ENCODE results near the gene NACA2.
A peak's percentile ranks its signal among the peaks of the same experiment; 100 is the strongest.
"Not testable (repeated sequence)": the region's sequence is repeated elsewhere in the genome, so short reads cannot be mapped to it uniquely, and the experiment has no call there.

Gene NACA2

GRCh38 chr17:61591018-61591417 lies at the start of gene NACA2:
Gene NACA2 (minus strand): TSS chr17:61591219. CDS start chr17:61591180, 39 bp downstream.
- DNase-seq (ENCODE audit: low read depth in 2 of 2) = no peak

GRCh38 chr17:61639818-61640217 lies 48.8 kb upstream of the NACA2 start:
- no peak for DNase-seq (ENCODE audit: low read depth in 2 of 2)

DNA sequence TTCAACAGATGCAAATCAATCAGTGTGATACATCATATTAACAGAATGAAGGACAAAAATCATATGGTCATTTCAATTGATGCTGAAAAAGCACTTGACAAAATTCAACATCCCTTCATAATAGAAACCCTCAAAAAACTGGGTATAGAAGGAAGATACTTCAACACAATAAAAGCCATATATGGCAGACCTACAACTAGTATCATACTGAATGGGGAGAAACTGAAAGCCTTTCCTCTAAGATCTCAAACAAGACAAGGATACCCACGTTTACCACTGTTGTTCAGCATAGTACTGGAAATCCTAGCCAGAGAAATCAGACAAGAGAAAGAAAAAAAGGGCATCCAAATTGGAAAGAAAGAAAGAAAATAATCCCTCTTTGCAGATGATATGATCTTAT lies 47.1 kb upstream of the NACA2 start:
- DNase-seq (ENCODE audit: low read depth in 2 of 2) = no peak

- peak; percentile 1 to 24 for DNase-seq (ENCODE audit: low read depth in 2 of 2)
Measured at GRCh38 chr17:61635913-61636432, 45.0 kb upstream of the NACA2 start.

DNA sequence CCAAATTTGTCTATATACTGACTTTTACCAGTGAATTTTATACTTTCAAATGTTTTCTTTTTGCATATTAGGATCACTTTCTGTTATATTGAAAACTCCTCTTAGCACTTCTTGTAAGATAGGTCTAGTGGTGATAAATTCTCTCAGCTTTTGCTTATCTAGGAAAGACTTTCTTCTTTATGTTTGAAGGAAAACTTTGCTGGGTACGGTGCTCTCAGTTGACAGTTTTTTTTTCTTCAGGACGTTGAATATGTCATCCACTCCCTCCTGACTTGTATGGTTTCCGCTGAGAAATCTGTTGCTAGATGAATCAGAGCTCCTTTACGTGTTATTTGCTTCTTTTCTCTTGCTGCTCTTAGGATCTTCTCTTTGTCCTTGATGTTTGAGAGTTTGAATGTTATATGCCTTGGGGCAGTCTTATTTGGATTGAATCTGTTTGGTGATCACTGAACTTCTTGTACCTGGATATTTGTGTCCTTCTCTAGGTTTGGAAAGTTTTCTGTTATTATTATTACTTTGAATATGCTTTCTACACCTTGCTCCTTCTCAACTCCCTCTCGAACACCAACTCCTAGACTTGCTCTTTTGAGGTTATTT lies 44.0 kb upstream of the NACA2 start:
- DNase-seq (ENCODE audit: low read depth in 2 of 2) = no peak

- DNase-seq (ENCODE audit: low read depth in 2 of 2) = no peak
Measured at GRCh38 chr17:61634011-61634539, 43.1 kb upstream of the NACA2 start.

- no peak for DNase-seq (ENCODE audit: low read depth in 2 of 2)
Measured at GRCh38 chr17:61632826-61633225, 41.8 kb upstream of the NACA2 start.

- no peak for DNase-seq (ENCODE audit: low read depth in 2 of 2)
Measured at GRCh38 chr17:61631800-61632199, 40.8 kb upstream of the NACA2 start.

DNA sequence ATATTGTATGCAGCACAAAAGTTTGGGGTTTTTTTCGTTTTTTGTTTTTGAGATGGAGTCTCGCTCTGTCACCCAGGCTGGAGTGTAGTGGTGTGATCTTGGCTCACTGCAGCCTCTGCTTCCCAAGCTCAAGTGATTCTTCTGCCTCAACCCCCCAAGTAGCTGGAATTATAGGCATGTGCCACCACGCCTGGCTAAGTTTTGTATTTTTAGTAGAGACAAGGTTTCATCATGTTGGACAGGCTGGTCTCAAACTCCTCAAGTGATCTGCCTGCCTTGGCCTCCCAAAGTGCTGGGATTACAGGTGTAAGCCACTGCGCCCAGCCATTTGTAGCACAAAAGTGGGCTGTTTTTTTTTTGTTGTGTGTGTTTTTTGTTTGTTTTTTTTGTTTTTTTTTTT lies 37.1 kb upstream of the NACA2 start:
- DNase-seq (ENCODE audit: low read depth in 2 of 2) = not testable (repeated sequence)

DNA sequence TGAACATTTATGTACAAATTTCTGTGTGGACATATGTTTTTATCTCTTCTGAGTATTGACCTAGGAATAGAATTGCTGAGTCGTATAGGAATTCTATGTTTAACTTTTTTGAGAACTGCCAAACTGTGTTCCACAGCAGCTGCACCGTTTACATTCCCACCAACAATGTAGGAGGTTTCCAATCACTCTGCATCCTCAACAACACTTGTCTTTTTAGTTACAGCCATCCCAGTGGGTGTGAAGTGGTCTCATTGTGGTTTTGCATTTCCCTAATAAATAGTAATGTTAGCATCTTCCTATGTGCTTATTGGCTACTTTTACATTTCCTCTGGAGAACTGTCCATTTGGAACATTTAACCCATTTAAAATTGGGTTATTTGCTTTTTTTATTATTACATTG lies 36.6 kb upstream of the NACA2 start:
- no peak for DNase-seq (ENCODE audit: low read depth in 2 of 2)

DNA sequence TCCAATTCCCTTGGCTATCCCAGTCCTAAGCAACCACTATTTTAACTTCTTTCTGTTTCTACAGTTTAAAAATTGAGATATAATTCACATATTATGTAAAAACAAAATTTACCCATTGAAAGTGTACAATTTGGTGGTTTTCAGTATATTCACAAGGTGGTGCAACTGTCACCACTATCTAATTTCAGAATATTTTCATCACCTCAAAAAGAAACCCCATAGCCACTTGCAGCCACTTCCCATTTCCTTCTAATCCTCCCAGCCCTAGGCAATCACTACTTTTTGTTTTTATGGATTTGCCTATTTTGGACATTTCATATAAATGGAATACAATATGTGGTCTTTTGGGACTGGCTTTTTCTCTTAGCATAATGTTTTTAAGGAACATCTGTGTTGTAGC lies 36.1 kb upstream of the NACA2 start:
- DNase-seq (ENCODE audit: low read depth in 2 of 2) = no peak

GRCh38 chr17:61625564-61625963 lies 34.5 kb upstream of the NACA2 start:
- no peak for DNase-seq (ENCODE audit: low read depth in 2 of 2)

DNA sequence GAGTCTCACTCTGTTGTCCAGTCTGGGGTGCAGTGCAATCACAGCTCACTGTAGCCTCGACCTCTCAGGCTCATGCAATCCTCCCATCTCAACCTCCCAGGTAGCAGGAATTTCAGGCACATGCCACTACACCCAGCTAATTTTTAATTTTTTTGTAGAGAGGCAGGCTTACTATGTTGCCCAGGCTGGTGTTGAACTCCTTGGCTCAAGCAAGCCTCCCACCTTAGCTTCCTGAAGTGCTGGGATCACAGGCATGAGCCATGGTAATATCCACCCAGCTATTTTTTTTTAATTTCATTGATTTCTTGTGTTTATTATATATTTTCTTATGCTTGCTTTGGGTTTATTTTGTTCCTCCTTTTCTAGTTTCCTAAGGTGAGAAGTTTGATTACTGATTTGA lies 33.9 kb upstream of the NACA2 start:
- no peak for DNase-seq (ENCODE audit: low read depth in 2 of 2)

GRCh38 chr17:61621317-61621716 lies 30.3 kb upstream of the NACA2 start:
- DNase-seq (ENCODE audit: low read depth in 2 of 2) = no peak

DNA sequence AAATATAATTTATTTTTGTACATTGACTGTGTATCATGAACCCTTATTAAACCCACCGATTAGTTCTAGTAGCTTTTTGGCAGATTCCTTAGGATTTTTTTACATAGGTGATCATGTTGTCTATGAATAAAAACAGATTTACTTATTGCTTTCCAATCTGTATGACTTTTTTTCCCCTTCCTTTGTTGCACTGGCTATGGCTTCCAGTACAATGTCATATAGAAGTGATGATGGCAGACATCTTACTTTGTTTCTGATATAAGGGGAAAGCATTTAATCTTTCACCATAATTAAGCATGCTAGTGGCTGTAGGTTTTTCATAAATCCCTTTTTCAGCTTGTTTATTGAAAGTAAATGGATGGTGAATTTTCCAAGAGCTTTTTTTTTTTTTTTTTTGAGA lies 28.9 kb upstream of the NACA2 start:
- DNase-seq (ENCODE audit: low read depth in 2 of 2) = no peak

DNA sequence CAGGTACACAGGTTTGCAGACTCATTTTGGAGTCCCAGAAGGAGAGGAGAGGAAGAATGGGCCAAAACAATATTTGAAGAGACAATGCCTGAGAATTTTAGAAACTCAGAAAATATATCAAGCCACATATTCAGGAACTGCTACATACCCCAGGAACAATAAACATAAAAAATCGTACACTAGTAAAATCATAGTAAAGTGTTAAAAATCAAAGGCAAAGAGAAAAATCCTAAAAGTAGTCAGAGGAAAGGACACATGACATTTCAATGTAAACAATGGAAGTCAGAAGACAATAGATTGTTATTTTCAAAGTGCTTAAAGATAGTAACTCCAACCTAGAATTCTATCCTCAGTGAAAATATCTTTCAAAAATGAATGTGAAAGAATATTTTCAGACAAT lies 28.5 kb upstream of the NACA2 start:
- DNase-seq (ENCODE audit: low read depth in 2 of 2) = no peak

DNA sequence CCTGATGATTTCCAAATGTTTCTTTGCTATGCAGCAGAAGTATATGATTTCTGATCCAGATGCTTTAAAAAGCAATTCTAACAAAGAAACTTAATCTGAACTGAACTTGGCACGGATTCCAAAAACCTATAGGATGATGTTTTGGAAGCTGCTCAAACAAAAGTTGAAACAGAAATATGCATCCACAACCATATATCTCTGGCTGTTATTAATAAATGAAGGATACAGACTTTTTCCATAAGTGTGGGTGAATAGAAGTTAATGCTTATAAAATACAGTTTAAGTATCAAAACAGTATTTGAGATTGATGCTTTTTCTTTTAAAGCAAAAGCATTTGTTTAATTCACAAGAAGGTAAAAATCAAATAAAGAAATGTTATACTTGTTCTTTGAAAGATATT lies 27.9 kb upstream of the NACA2 start:
- DNase-seq (ENCODE audit: low read depth in 2 of 2) = no peak

- no peak for DNase-seq (ENCODE audit: low read depth in 2 of 2)
Measured at GRCh38 chr17:61617330-61617729, 26.3 kb upstream of the NACA2 start.

- DNase-seq (ENCODE audit: low read depth in 2 of 2) = no peak
Measured at GRCh38 chr17:61616783-61617182, 25.8 kb upstream of the NACA2 start.

DNA sequence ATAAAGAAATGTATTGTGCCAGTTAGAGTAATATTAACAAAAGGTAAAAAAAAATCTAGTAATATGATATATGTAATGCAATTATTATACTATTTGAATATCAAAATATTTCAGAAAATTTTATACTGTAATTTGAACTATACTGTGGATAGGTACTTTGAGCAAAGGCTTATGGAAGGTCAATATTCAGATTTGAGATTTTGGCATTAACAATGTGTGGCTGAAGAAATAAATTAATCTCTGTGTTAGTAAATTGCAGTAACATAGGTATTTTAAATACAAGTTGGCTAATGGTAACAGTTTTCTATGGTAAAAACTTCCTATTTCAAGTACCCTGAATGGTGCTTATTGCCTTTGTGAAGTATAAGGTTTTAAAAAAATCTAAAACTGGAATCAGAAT lies 23.2 kb upstream of the NACA2 start:
- no peak for DNase-seq (ENCODE audit: low read depth in 2 of 2)

GRCh38 chr17:61611323-61611722 lies 20.3 kb upstream of the NACA2 start:
- DNase-seq (ENCODE audit: low read depth in 2 of 2) = no peak

DNA sequence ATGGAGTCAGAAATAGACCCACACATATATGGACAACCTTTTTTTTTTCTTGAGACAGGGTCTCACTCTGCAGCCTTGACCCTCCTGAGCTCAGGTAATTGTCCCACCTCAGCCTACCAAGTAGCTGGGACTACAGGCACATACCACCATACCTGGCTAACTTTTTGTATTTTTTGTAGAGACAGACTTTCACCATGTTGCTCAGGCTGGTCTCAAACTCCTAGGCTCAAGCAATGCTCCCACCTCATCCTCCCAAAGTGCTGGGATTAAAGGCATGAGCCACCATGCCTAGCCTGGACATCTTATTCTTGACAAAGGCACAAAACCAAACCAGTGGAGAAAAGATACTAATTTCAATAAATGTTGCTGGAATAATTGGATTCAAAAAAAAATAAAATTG lies 14.7 kb upstream of the NACA2 start:
- DNase-seq (ENCODE audit: low read depth in 2 of 2) = no peak

DNA sequence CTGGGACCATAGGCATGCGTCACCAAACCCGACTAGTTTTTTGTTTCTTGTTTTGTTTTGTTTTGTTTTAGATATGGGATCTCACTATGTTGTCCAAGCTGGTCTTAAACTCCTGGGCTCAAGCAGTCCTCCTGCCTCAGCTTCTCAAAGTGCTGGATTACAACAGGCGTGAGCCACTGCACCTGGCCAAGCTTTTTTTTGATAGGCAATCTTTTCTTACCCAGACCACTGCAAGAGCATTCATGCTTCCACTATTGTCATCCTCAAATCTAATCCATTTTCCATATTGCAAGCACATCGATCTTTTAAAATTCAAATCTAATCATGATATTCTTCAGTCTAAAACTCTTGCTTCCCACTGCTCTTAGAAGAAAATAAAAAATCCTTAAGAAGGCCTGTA lies 10.3 kb upstream of the NACA2 start:
- no peak for DNase-seq (ENCODE audit: low read depth in 2 of 2)

- DNase-seq (ENCODE audit: low read depth in 2 of 2) = no peak
Measured at GRCh38 chr17:61600621-61601020, 9.6 kb upstream of the NACA2 start.
